GM12878 (cell line): ENCODE data around the gene TP73. TPM values are rescaled to one million over a fixed set of nuclear protein-coding genes. Genes with fewer than 3 reads are reported as not detected.
A peak's percentile ranks its signal among the peaks of the same experiment; 100 is the strongest.

ENCODE experiments used
- ATF3 ChIP-seq: IDR thresholded peaks from 2 replicates; pipeline ENCODE4 v1.6.1; 2011; ENCODE audit warnings: low read depth, mild to moderate bottlenecking, low read length, moderate library complexity, borderline replicate concordance; ENCODE audit errors: extremely low read depth
- CHD2 ChIP-seq: IDR thresholded peaks from 2 replicates; pipeline ENCODE4 v1.6.1; 2011; ENCODE audit warnings: low read depth, low read length, improper control_type of control experiment, borderline replicate concordance
- CHD4 ChIP-seq: fragments of 200-600 bp; sonication (generic); IDR thresholded peaks from 2 replicates; pipeline ENCODE4 v1.6.1; 2016; ENCODE audit warnings: mild to moderate bottlenecking
- DPF2 ChIP-seq: fragments of 450-650 bp; IDR thresholded peaks from 2 replicates; pipeline ENCODE4 v1.6.1; 2017; ENCODE audit warnings: mild to moderate bottlenecking
- EGR1 ChIP-seq, 2 experiments: IDR thresholded peaks; 1 replicate in 1 of 2; 2 replicates in 1 of 2; pipeline ENCODE4 v1.6.1; 2011 to 2012; ENCODE audit warnings: low read depth in 2 of 2, low read length in 2 of 2, borderline replicate concordance in 1 of 2, mild to moderate bottlenecking in 1 of 2, moderate library complexity in 1 of 2
- ESRRA ChIP-seq: IDR thresholded peaks from 2 replicates; pipeline ENCODE4 v1.6.1; 2012; ENCODE audit warnings: mild to moderate bottlenecking, low read length, improper control_type of control experiment
- ETV6 ChIP-seq, 2 experiments: fragments of 450-650 bp in 1 of 2; IDR thresholded peaks in 1 of 2; conservative IDR thresholded peaks in 1 of 2; 2 replicates each; pipeline ENCODE4 v1.6.1; 2014; ENCODE audit warnings: antibody characterized with exemption in 1 of 2, borderline replicate concordance in 1 of 2, low read depth in 1 of 2, mild to moderate bottlenecking in 1 of 2, moderate library complexity in 1 of 2
- IKZF1 ChIP-seq: fragments of 450-650 bp; conservative IDR thresholded peaks from 2 replicates; pipeline ENCODE4 v1.6.1; 2017; ENCODE audit warnings: antibody characterized with exemption, mild to moderate bottlenecking
- NFIC ChIP-seq: IDR thresholded peaks from 2 replicates; pipeline ENCODE4 v1.6.1; 2012; ENCODE audit warnings: low read depth, mild to moderate bottlenecking, inconsistent platforms, low read length, moderate library complexity
- NFYB ChIP-seq: IDR thresholded peaks from 2 replicates; pipeline ENCODE4 v1.6.1; 2011; ENCODE audit warnings: low read depth, mild to moderate bottlenecking, low read length, improper control_type of control experiment, moderate library complexity; ENCODE audit not compliant: insufficient read depth
- PML ChIP-seq: IDR thresholded peaks from 2 replicates; pipeline ENCODE4 v1.6.1; 2012; ENCODE audit warnings: low read length, inconsistent platforms
- RAD51 ChIP-seq: fragments of 450-650 bp; IDR thresholded peaks from 2 replicates; pipeline ENCODE4 v1.6.1; 2016; ENCODE audit warnings: moderate library complexity, mild to moderate bottlenecking, inconsistent platforms
- SMAD1 ChIP-seq: fragments of 450-650 bp; IDR thresholded peaks from 2 replicates; pipeline ENCODE4 v1.6.1; 2018; ENCODE audit warnings: mild to moderate bottlenecking, low read depth; ENCODE audit not compliant: partially characterized antibody
- SUZ12 ChIP-seq: fragments of 200-600 bp; sonication (generic); IDR thresholded peaks from one replicate; pipeline ENCODE4 v1.6.1; 2018; ENCODE audit warnings: antibody characterized with exemption, mild to moderate bottlenecking; ENCODE audit not compliant: unreplicated experiment
- polyA plus RNA-seq, 11 experiments: library from polyadenylated mRNA; depleted of rRNA in 4 of 11; unstranded in 6 of 11; stranded (reverse) in 5 of 11; fragments of >200 nt; fragmentation: Nextera tagmentation in 4 of 11; fragmentation: Illumina TruSeq in 1 of 11; extraction: Ambion mirVana in 4 of 11; extraction: Trizol in 1 of 11; gene quantifications; 1 replicate in 1 of 11; 2 replicates in 10 of 11; pipeline versions ENCODE4 v1.2.1 to v1.2.3, GENCODE V29; 2011 to 2016; ENCODE audit warnings: inconsistent platforms in 2 of 11, missing spikeins in 2 of 11, low read depth in 1 of 11
- total RNA-seq, 4 experiments: library from RNA; depleted of rRNA in 3 of 4; stranded (reverse); fragments of >200 nt in 3 of 4; fragmentation: Illumina TruSeq in 1 of 4; extraction: Trizol in 1 of 4; gene quantifications; 2 replicates each; pipeline versions ENCODE4 v1.2.1 to v1.2.3, GENCODE V29; 2013 to 2021
- TF ChIP-seq, protein P1 (sequence below): IDR thresholded peaks from 2 replicates; pipeline ENCODE4 v1.6.1; 2012; ENCODE audit warnings: low read depth, low read length, improper control_type of control experiment

TP73 gene
- total and polyA plus RNA-seq, 10 of the 15 experiments (the other 5 are each of a cell fraction or from before 2014, with no cell fraction given) = 0.08 to 54.2 (median 14.9) TPM

DNA sequence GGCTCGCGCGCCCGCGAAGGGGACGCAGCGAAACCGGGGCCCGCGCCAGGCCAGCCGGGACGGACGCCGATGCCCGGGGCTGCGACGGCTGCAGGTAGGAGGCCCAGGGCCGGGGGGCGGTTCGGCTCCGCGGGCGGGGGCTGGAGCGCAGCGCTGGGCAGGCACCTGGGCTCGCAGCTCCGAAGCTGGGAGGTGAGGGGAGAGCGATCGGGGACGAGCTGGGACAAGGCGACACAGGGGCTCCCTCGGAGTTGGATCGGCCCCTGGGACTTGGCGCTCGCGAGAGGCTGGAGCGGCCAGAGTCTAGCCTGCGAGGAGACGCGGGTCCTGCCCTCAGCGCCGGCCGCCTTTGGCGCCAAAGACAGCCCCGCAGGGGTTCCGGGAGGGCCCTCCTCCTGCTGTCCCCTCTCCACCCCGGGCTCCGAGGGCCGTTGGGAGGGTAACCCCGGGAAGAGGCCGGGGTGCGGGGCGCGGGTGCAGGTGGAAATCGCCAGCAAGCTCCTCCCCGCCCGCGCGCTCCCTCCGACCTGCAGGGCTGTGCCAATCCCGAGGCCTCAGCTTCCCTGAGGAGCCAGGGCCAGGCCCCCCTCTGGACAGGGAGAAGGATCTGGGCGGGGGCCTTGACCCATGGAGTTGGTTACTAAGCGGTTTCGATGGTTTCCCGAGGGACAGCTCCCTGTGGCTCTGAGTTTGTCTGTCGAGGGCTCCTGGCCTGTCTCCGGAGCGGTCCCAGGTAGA, 401 bp downstream of the TP73 start (continued):
- TF ChIP-seq ATF3 (no peak), EGR1 (IDR thresholded peaks at IDR 0.05; ENCODE audit: borderline replicate concordance in 1 of 2, low read depth in 2 of 2, low read length in 2 of 2) (0 out of 3 replicates have a peak, but pooled peaks of 1 of the 2 experiments have one; percentile 3), CHD2 (peak; percentile 60; the same call in 1 of the 2 replicates), SMAD1 (no peak), SUZ12 (no peak), DPF2 (0 out of 2 replicates have a peak, but pooled peaks have one; percentile 11), ETV6 (conservative IDR thresholded peaks at IDR 0.05 in 1 of 2, IDR thresholded peaks at IDR 0.05 in 1 of 2; ENCODE audit: borderline replicate concordance in 1 of 2, low read depth in 1 of 2) (no peak), RAD51 (no peak), NFIC (no peak), CHD4 (no peak), NFYB (no peak), IKZF1 (peak; percentile 7; the same call in 1 of the 2 replicates), PML (no peak), ESRRA (no peak)
- TF ChIP-seq, protein P1, sequence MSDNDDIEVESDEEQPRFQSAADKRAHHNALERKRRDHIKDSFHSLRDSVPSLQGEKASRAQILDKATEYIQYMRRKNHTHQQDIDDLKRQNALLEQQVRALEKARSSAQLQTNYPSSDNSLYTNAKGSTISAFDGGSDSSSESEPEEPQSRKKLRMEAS = no peak
